Stimulated activated CD8-positive, alpha-beta memory T cell treated with anti-CD3 and anti-CD28 coated beads, Interleukin-12 subunit alpha, Interleukin-12 subunit beta, amount 100 ng/mL, for 24 hours (primary cell): ENCODE results near the gene ZSCAN20.

Experiments used
- DNase-seq: peaks from one replicate; pipeline ENCODE4 v3.0.0-alpha.2; 2020; ENCODE audit errors: extremely low read depth

Gene ZSCAN20

GRCh38 chr1:33472269-33472980 lies at the start of gene ZSCAN20:
Gene ZSCAN20, plus strand, starts transcription at chr1:33472645. Its CDS starts 6,644 bp downstream, at chr1:33479289.
- DNase-seq, result peak; percentile 82

DNA sequence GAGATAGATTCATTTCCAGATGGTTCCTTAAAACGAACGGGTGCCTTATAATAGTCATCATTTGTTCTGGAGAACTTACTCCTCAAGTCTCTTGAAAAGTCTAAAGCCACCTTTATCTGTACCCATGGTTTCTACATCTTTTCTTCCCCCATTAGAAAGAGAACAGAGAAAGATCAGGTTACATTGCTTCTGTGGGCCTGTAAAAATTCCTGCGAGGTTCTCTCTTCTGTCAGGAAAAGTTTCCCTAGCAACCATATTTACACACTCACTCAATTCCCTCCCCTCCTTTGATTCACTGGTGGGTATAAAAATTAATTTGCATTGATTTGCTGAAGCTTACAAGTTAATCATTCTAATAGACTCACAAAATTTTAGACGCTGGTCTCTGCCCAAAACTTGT lies 48.2 kb upstream of the ZSCAN20 start:
- no peak for DNase-seq

- DNase-seq, result no peak
Measured at GRCh38 chr1:33424610-33425009, 47.8 kb upstream of the ZSCAN20 start.

- DNase-seq, result no peak
Measured at GRCh38 chr1:33425900-33426299, 46.5 kb upstream of the ZSCAN20 start.

GRCh38 chr1:33426916-33427315 lies 45.5 kb upstream of the ZSCAN20 start:
- no peak for DNase-seq

- DNase-seq, result no peak
Measured at GRCh38 chr1:33428661-33429060, 43.8 kb upstream of the ZSCAN20 start.

DNA sequence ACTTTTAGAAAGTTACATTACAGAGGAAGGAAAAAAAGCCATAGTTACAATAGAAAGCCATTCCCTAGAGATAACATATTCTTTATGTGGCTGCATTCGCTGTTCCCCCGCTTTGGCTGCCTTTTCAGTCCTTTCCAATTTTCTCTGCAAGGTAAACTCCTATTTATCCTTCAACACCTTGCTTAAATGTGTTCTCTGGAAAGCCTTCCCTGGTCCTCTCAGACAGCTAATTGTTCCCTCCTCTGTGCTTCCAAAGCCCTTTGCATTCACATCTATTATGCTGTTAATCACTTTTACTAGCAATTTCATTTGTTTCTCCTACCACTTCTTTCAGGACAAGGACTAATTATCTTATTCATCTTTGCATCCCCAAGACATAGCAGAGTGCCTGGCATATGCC lies 43.1 kb upstream of the ZSCAN20 start:
- DNase-seq, result no peak

DNA sequence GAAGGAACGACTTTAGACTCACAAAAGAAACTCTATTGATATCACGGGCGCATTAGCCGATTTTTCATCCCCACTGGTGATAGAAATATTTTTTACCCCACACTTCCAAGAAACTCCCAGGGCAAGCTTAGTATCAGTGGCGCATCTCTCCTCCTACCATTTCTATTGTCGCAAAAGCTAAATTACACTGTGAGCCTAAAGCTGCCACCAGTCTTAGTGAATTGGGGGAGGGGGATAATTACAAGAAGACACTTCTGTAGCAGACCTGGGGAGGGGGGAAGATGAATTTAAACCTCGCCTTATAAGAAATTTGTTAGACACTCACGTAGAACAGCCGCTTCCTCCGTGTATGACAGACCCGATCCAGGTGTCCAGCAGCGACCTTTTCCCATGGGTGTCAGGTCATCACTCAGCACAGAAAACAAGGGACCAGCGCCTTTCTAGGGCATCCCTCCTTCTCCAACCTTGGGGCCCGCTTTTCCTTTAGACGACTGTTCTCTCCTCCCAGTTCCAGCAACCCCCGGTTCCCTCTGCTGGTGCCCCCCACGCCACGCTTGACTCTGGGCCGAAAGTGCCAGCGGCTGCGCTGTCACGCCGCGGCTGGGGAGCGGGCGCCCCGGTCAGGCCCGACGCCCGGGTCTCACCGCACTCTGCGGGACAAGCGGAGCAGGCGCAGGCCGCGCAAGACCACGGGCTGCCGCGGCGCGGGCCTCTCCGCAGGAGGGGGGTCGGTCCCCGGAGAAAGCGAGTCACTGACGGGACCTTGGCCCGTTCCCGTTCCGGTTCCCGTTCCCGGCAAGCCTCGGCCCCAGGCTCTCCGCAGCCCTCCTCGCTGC lies 42.4 kb upstream of the ZSCAN20 start:
- DNase-seq, result no peak

- DNase-seq, result peak; percentile 81
Measured at GRCh38 chr1:33430692-33431593, 41.5 kb upstream of the ZSCAN20 start, which contains the start of gene PHC2. Gene PHC2, minus strand, starts transcription at chr1:33431095. Its CDS starts 55,556 bp downstream, at chr1:33375539.

DNA sequence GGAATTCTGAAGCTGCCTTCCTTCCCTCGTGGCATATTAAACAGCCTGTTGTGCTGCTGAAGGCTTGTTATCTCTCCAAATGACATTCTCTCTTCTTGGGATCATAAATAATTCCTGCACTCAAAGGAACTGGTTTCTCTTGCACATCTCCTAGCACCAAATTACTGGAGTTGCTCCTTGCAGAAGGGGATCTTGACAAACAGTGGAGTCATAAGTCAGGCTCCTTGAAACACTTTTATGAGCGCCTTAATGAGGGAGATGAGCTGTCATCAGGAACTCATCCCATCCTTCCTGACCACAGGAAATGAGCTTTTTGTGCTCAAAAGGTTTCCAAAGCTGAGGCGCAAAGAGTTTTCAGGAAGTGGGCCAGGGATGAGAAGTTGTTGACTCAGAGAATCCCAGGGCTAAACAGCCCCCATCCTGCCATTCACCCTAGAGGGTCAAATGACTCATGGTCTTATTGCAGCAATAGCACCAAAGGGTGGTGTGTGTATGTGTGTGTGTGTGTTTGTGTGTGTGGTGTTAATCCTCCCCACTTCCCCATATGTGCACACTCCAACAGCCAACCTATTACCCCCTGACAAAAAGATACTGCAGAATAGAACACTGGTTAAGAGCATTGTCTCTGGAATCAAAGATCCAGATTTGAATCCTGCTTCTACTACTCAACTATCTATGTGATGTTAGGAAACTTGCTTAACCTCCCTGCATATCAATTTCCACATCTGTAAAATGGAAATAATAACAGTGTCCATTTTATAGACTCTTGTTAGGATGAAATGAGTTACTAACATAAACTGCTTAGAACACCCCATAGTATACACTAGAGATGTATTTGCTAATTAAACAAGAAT lies 38.7 kb upstream of the ZSCAN20 start:
- no peak for DNase-seq

- DNase-seq, result no peak
Measured at GRCh38 chr1:33434363-33434750, 38.1 kb upstream of the ZSCAN20 start.

GRCh38 chr1:33435096-33435820 lies 37.2 kb upstream of the ZSCAN20 start:
- DNase-seq, result no peak

DNA sequence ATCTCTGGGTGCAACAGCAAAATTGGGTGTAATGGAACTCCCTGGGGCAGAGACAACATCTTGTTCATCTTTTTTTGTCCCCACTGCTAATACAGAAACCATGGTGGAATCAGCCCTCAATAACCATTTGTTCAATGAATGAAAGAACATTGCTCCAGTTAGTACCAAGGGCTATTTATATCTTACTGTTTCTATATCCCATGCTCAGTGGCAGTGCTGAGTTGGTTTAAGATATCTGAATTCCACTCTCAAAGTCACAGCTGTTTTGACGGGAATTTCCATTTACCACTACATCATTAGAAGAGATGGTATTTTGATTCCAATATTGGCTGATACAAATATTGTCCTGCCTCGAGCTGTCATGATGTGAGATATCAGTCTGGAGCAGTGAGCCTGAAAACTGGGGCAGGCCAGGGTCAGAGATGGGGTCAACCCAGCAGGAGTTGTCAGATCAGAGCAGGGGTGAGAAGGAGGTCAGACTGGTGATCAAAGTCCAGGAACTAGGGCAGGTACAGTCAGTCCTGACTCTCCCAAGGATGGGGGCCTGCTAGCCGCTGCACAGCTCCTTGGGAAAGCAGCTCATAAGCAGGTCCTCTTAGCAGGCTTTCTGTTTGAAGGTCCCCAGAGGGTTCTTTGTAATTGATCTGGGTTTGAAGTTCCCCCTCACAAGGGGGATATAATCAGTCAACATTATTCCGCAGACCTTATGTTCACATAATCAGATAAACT lies 35.7 kb upstream of the ZSCAN20 start:
- DNase-seq, result no peak

DNA sequence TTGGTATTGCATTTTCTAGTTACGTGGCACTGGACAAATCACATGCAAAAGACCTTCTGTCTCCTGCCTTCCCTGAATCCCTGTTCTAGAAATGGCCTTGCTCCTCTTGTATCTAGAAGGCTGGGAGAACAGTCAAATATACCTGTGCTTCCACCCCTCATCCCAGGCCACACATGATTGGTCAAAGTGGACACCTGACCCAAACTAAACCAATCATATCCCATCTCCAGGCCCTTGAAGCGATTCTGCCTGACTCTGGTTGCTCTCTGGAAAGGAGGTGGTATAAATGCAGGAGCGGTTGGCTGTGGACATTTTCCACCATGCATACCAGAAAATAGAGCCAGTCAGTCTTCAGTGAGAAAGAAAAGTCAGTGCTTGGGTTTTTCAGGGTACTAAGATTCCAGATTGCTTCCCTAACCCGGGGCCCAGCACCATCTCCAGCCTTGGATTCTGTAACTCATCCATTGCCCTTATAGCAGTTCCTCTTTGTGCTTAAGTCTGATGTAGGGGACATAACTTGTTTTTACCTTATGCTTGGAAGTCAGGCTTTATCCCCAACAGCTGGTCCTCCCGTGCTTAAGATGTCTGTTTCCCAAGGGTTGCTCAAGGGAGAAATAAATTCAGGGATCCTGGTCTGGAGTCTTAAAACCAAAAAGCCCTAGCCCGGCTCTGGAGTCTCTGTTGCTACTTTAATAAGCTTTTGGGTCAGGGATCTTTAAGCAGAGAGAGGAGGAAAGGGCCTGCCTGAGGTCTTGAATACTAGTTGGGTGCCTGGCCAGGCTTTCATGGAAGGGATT lies 33.9 kb upstream of the ZSCAN20 start:
- DNase-seq, result no peak

DNA sequence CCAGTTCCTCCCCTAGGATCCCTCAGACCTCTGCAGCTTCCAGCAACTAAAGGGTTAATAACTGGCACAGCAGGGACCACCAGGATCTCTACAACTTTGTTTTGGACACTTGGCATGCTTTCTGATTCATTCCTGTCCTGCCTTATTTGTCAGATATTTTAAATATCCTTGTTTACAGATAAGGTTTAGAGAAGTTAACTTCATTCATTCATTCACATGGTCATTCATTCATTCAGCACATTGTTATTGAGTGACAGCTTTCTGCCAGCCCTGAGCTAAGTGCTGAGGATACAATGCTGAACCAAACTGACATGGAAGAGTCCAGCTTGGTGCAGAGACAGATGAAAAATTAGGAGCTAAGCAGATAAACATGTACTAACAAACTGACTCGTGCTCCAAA lies 32.8 kb upstream of the ZSCAN20 start:
- no peak for DNase-seq

DNA sequence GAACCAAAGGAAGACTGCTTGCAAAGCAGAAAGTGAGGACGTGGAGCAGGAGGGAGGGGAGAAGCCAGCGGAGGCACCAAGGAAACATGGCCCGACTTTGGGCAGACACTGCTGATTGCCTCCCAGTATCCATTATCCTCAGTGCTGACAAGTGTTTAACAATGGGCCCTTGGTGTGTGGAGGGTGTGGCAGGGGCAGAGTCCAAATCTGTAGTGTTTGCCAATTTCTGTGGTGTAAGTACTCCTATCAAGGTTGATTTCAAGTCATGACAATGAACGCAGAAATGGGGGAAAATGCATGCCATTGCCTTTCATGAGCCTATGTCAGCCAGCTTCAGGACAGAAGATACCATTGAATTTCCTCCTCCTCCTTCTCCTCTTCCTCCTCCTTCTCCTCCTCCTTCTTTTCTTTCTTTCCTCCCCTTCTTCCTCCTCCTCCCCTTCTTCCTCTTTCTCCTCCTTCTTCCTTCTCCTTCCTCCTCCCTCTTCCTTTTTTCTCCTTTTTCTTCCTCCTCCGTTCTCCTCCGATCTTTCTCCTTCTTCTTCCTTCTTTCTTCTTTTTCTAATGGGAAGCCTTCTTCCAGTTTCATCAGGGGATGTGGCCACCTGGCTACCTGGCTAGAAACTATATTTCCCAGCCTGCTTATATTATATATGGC lies 31.2 kb upstream of the ZSCAN20 start:
- DNase-seq, result no peak

GRCh38 chr1:33442141-33442540 lies 30.3 kb upstream of the ZSCAN20 start:
- no peak for DNase-seq

GRCh38 chr1:33443080-33443704 lies 29.3 kb upstream of the ZSCAN20 start:
- no peak for DNase-seq
